Right atrium auricular region (tissue), 2 donors: ENCODE results near the gene TBC1D21. TPM values are rescaled to one million over a fixed set of nuclear protein-coding genes. Genes with fewer than 3 reads are reported as not detected.

Experiments used
- DNase-seq: peaks from one replicate; pipeline ENCODE4 v3.0.0-alpha.2; 2019; ENCODE audit warnings: low spot score
- H3K27ac ChIP-seq, 2 donors: fragments of 200-600 bp; sonication (generic); 1 replicate in 1 of 2; 2 replicates in 1 of 2; pipeline ENCODE4 v1.5.1; 2016 to 2019
- H3K27me3 ChIP-seq, 2 donors: fragments of 200-600 bp; sonication (generic); one replicate each; pipeline versions ENCODE4 v1.5.1 to v1.6.0; 2017 to 2019
- H3K36me3 ChIP-seq: fragments of 200-600 bp; sonication (generic); one replicate; pipeline ENCODE4 v1.5.1; 2016
- H3K4me1 ChIP-seq, 2 donors: fragments of 200-600 bp; sonication (generic); one replicate each; pipeline versions ENCODE4 v1.5.1 to v1.6.0; 2017 to 2019
- H3K4me3 ChIP-seq, 2 donors: fragments of 200-600 bp; sonication (generic); 1 replicate in 1 of 2; 2 replicates in 1 of 2; pipeline ENCODE4 v1.5.1; 2017 to 2019; ENCODE audit warnings: mild to moderate bottlenecking in 1 of 2, moderate library complexity in 1 of 2
- H3K9me3 ChIP-seq, 2 donors: fragments of 200-600 bp; sonication (generic); one replicate each; pipeline ENCODE4 v1.5.1; 2019
- CTCF ChIP-seq, 2 donors: fragments of 200-600 bp; sonication (generic); IDR thresholded peaks; one replicate each; pipeline ENCODE4 v1.5.1; 2019; ENCODE audit warnings: antibody characterized with exemption in 2 of 2
- total RNA-seq, 2 donors: library from RNA; depleted of rRNA; stranded (reverse); fragments of >200 nt; gene quantifications; one replicate each; pipeline ENCODE4 v1.1.0, GENCODE V29; 2016

The TBC1D21 gene
- total RNA-seq, 2 donors from 2014 or later, result not detected

- peaks cover 0 to 27% of the 10 kb centered on the region in 2 donors for H3K4me1 ChIP-seq
- no peaks in the 10 kb centered on the region for H3K9me3 ChIP-seq
- DNase-seq, result no peak
- H3K27me3 ChIP-seq, result no peaks in the 10 kb centered on the region
- no peak overlapping the region for H3K4me3 ChIP-seq
- no peaks in the 10 kb centered on the region for H3K36me3 ChIP-seq
- TF ChIP-seq CTCF (IDR thresholded peaks at IDR 0.05), result no peak
- H3K27ac ChIP-seq, result no peak overlapping the region
Observed at GRCh38 chr15:73869216-73869995, 4.0 kb upstream of the TBC1D21 start.

- H3K4me3 ChIP-seq, result no peak overlapping the region
- DNase-seq, result peak; percentile 79
- no peaks in the 10 kb centered on the region for H3K27me3 ChIP-seq
- no peak for TF ChIP-seq CTCF (IDR thresholded peaks at IDR 0.05)
- no peaks in the 10 kb centered on the region for H3K36me3 ChIP-seq
- no peaks in the 10 kb centered on the region for H3K9me3 ChIP-seq
- peak overlapping the region in 1 of 2 donors; percentile 13 for H3K27ac ChIP-seq
- peaks cover 0 to 27% of the 10 kb centered on the region in 2 donors for H3K4me1 ChIP-seq
Observed at GRCh38 chr15:73870700-73871408, 2.5 kb upstream of the TBC1D21 start.

GRCh38 chr15:73872346-73872745, 1.0 kb upstream of the TBC1D21 start:
- peaks cover 0 to 20% of the 10 kb centered on the region in 2 donors for H3K4me1 ChIP-seq
- no peak overlapping the region for H3K4me3 ChIP-seq
- DNase-seq, result no peak
- no peak overlapping the region for H3K27ac ChIP-seq
- no peak for TF ChIP-seq CTCF (IDR thresholded peaks at IDR 0.05)
- H3K36me3 ChIP-seq, result no peaks in the 10 kb centered on the region
- no peaks in the 10 kb centered on the region for H3K27me3 ChIP-seq
- H3K9me3 ChIP-seq, result no peaks in the 10 kb centered on the region

- DNase-seq, result no peak
- TF ChIP-seq CTCF (IDR thresholded peaks at IDR 0.05), result peak; percentile 30 to 77
- H3K36me3 ChIP-seq, result no peaks in the 10 kb centered on the region
- H3K9me3 ChIP-seq, result no peaks in the 10 kb centered on the region
- no peak overlapping the region for H3K4me3 ChIP-seq
- H3K27me3 ChIP-seq, result no peaks in the 10 kb centered on the region
- H3K27ac ChIP-seq, result no peak overlapping the region
- H3K4me1 ChIP-seq, result peaks cover 0 to 17% of the 10 kb centered on the region in 2 donors
Observed at GRCh38 chr15:73873889-73874511, 636 bp downstream of the TBC1D21 start.

- H3K27me3 ChIP-seq, result no peaks in the 10 kb centered on the region
- no peaks in the 10 kb centered on the region for H3K36me3 ChIP-seq
- no peak for TF ChIP-seq CTCF (IDR thresholded peaks at IDR 0.05)
- H3K9me3 ChIP-seq, result no peaks in the 10 kb centered on the region
- no peaks in the 10 kb centered on the region for H3K4me1 ChIP-seq
- H3K4me3 ChIP-seq, result no peak overlapping the region
- no peak for DNase-seq
- H3K27ac ChIP-seq, result no peak overlapping the region
Observed at GRCh38 chr15:73879426-73879825, 6.1 kb downstream of the TBC1D21 start.
